ENCODE data around the gene DIP2A.

DIP2A gene

GRCh38 chr21:46594276-46594675 lies 135.6 kb downstream of the DIP2A start:
- no peak for DNase-seq

- DNase-seq: no peak
Observed at GRCh38 chr21:46596201-46596600, 137.5 kb downstream of the DIP2A start.

- DNase-seq: no peak
Observed at GRCh38 chr21:46597031-46597430, 138.3 kb downstream of the DIP2A start.

- DNase-seq: no peak
Observed at GRCh38 chr21:46597896-46598343, 139.2 kb downstream of the DIP2A start.

- DNase-seq: peak in 2 of 56 donors; percentile 19 to 51
Observed at GRCh38 chr21:46598581-46599572, 140.2 kb downstream of the DIP2A start.

- DNase-seq: no peak
Observed at GRCh38 chr21:46600305-46600704, 141.6 kb downstream of the DIP2A start.

GRCh38 chr21:46600978-46601377 lies 142.3 kb downstream of the DIP2A start:
- DNase-seq: no peak

- peak in 5 of 56 donors; percentile 20 to 42 (median 30) for DNase-seq
Observed at GRCh38 chr21:46603228-46603627, 144.5 kb downstream of the DIP2A start.

- no peak for DNase-seq
Observed at GRCh38 chr21:46604329-46604974, 145.8 kb downstream of the DIP2A start.

GRCh38 chr21:46604975-46605766 lies 146.5 kb downstream of the DIP2A start, which contains the start of gene S100B:
Gene S100B, minus strand, starts transcription at chr21:46605082. Its CDS starts 2,667 bp downstream, at chr21:46602415.
- peak in 54 of 56 donors; percentile 39 to 95 (median 86) for DNase-seq

GRCh38 chr21:46605767-46606426 lies 147.2 kb downstream of the DIP2A start:
- DNase-seq: peak in 11 of 56 donors; percentile 15 to 56 (median 49)

- no peak for DNase-seq
Observed at GRCh38 chr21:46606427-46606813, 147.7 kb downstream of the DIP2A start.

GRCh38 chr21:46607636-46608035 lies 148.9 kb downstream of the DIP2A start:
- no peak for DNase-seq

- DNase-seq: no peak
Observed at GRCh38 chr21:46608672-46609111, 150.0 kb downstream of the DIP2A start.

GRCh38 chr21:46610018-46610701 lies 151.5 kb downstream of the DIP2A start:
- no peak for DNase-seq

GRCh38 chr21:46613391-46613790 lies 154.7 kb downstream of the DIP2A start:
- DNase-seq: no peak

GRCh38 chr21:46616050-46616449 lies 157.4 kb downstream of the DIP2A start:
- no peak for DNase-seq

- DNase-seq: no peak
Observed at GRCh38 chr21:46616656-46617055, 158.0 kb downstream of the DIP2A start.

- no peak for DNase-seq
Observed at GRCh38 chr21:46617267-46618051, 158.8 kb downstream of the DIP2A start.

All from nucleus accumbens (tissue), 56 donors.